ENCODE measurements around the gene ELK4.

DNA sequence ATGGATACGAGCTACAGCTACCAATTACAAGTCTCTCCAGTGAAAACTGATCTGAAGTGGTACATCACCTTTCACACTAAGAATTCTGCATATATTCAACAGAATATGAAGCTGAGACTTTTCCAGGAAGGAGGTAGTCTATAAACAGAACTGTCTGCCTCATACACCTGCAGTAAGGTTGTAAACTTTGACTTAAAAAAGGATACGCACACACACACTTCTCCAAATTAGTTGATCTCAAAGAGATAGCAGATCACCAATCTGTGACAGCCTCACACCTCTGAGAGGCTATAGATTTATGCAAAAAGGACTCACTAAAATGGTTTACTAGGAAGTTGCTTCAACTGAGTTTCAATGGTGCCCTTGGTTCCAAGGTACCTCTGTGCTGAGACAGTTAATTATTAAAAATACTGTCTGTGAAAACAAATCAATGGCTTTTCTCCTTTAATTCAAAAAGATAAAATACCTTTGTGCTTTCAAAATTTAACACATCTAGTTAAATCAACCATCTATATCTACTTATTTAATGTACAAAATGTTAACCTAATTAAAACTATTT, 17.9 kb downstream of the ELK4 start:
- no peak for TF ChIP-seq CTCF (IDR thresholded peaks at IDR 0.05)
- TF ChIP-seq ZFX (IDR thresholded peaks at IDR 0.05; ENCODE audit: borderline replicate concordance), result no peak

Measured in 22Rv1 (cell line).